A549 (cell line): ENCODE results near the gene LARGE1. TPM values are rescaled to one million over a fixed set of nuclear protein-coding genes. Genes with fewer than 3 reads are reported as not detected.

Experiments
- ATAC-seq, 2 experiments: fragments of 200-7000 bp in 1 of 2; fragments of >200 bp in 1 of 2; cut with Nextera tagmentation in 1 of 2; cut with Tn5 transposase in 1 of 2; 3 replicates each; pipeline versions ENCODE4 v1.8.0 to v1.9.1; 2018 to 2020; ENCODE audit warnings: mild to moderate bottlenecking in 1 of 2, moderate library complexity in 1 of 2
- CTCF ChIA-PET: fragments of 300-600 bp; sonication (Branson Sonifier 250); formaldehyde crosslinking; extraction: SDS; loops from one replicate; lab custom pipeline; 2021; ENCODE audit warnings: antibody characterized with exemption, inconsistent platforms; lab: Yijun Ruan, JAX
- POLR2A ChIA-PET: fragments of 350-600 bp; formaldehyde crosslinking; extraction: SDS; loops from one replicate; lab custom pipeline; 2021; ENCODE audit warnings: antibody characterized with exemption, inconsistent platforms; lab: Yijun Ruan, JAX
- DNase-seq, 2 experiments: peaks; one replicate each; pipeline versions ENCODE4 v3.0.0 to v3.0.0-alpha.2; 2011 to 2016; ENCODE audit warnings: low read depth in 1 of 2, low spot score in 1 of 2
- FAIRE-seq: peaks from 2 replicates; lab custom pipeline; 2011; peaks lifted over from hg19 to GRCh38; lab: Jason Lieb, UNC
- H3K27ac ChIP-seq, 2 experiments: fragments of >200 bp; sonication (Bioruptor Twin); formaldehyde crosslinking; 3 replicates each; pipeline ENCODE4 v1.5.1; 2016 to 2017
- H3K4me1 ChIP-seq: fragments of >200 bp; sonication (Bioruptor Twin); formaldehyde crosslinking; 3 replicates; pipeline ENCODE4 v1.6.1; 2016
- H3K4me2 ChIP-seq: fragments of >200 bp; sonication (Bioruptor Twin); formaldehyde crosslinking; 3 replicates; pipeline ENCODE4 v1.6.1; 2016
- H3K4me3 ChIP-seq: fragments of >200 bp; sonication (Bioruptor Twin); formaldehyde crosslinking; 3 replicates; pipeline ENCODE4 v1.5.1; 2016
- H3K9me3 ChIP-seq: fragments of >200 bp; sonication (Bioruptor Twin); formaldehyde crosslinking; 3 replicates; pipeline ENCODE4 v1.6.1; 2016
- BHLHE40 ChIP-seq: IDR thresholded peaks from 2 replicates; pipeline ENCODE4 v1.6.1; 2012; ENCODE audit warnings: low read depth, low read length, inconsistent platforms
- CBX8 ChIP-seq: fragments of 200-600 bp; sonication (generic); IDR thresholded peaks from 2 replicates; pipeline ENCODE4 v1.6.1; 2016
- CHD2 ChIP-seq: fragments of 150-350 bp; IDR thresholded peaks from 2 replicates; pipeline ENCODE4 v1.6.1; 2014; ENCODE audit warnings: low read length; ENCODE audit not compliant: partially characterized antibody
- EP300 ChIP-seq, 2 experiments: fragments of >200 bp; sonication (Bioruptor Twin); formaldehyde crosslinking; IDR thresholded peaks; 2 replicates in 1 of 2; 3 replicates in 1 of 2; pipeline ENCODE4 v1.6.1; 2016 to 2017
- HDAC2 ChIP-seq: fragments of 200-600 bp; sonication (generic); IDR thresholded peaks from 2 replicates; pipeline ENCODE4 v1.6.1; 2016
- HES2 ChIP-seq: fragments of >200 bp; sonication (Bioruptor Twin); formaldehyde crosslinking; IDR thresholded peaks from 2 replicates; pipeline ENCODE4 v1.6.1; 2016
- HOXB5 ChIP-seq: fragments of 250-450 bp; sonication (Bioruptor Pico); IDR thresholded peaks from 2 replicates; pipeline ENCODE4 v1.5.0; 2020; ENCODE audit warnings: mild to moderate bottlenecking, moderate library complexity
- JUNB ChIP-seq: fragments of >200 bp; sonication (Bioruptor Twin); formaldehyde crosslinking; IDR thresholded peaks from 2 replicates; pipeline ENCODE4 v1.6.1; 2016
- KDM5A ChIP-seq: fragments of 200-600 bp; sonication (generic); IDR thresholded peaks from 2 replicates; pipeline ENCODE4 v1.6.1; 2016; ENCODE audit warnings: antibody characterized with exemption, mild to moderate bottlenecking
- MAFK ChIP-seq: fragments of 450-650 bp; IDR thresholded peaks from 2 replicates; pipeline ENCODE4 v1.6.1; 2014; ENCODE audit not compliant: partially characterized antibody
- PHF8 ChIP-seq: fragments of 200-600 bp; sonication (generic); IDR thresholded peaks from 2 replicates; pipeline ENCODE4 v1.6.1; 2016; ENCODE audit warnings: low read depth, mild to moderate bottlenecking, antibody characterized with exemption, moderate library complexity, borderline replicate concordance
- POLR2AphosphoS2 ChIP-seq: conservative IDR thresholded peaks from 2 replicates; pipeline ENCODE4 v1.6.1; 2012; ENCODE audit warnings: low read length, improper control_type of control experiment, inconsistent platforms
- RARB ChIP-seq: fragments of 250-450 bp; sonication (Bioruptor Pico); IDR thresholded peaks from 2 replicates; pipeline ENCODE4 v1.8.0; 2021; ENCODE audit warnings: mild to moderate bottlenecking, moderate library complexity
- RCOR1 ChIP-seq: fragments of 150-350 bp; IDR thresholded peaks from 2 replicates; pipeline ENCODE4 v1.6.1; 2014; ENCODE audit warnings: antibody characterized with exemption, low read length, low read depth
- REST ChIP-seq: fragments of 200-600 bp; sonication (generic); IDR thresholded peaks from 2 replicates; pipeline ENCODE4 v1.6.1; 2016; ENCODE audit warnings: antibody characterized with exemption, mild to moderate bottlenecking, moderate library complexity
- RNF2 ChIP-seq: fragments of 200-600 bp; sonication (generic); IDR thresholded peaks from 2 replicates; pipeline ENCODE4 v1.6.1; 2016; ENCODE audit warnings: low read depth, mild to moderate bottlenecking, antibody characterized with exemption, moderate library complexity, borderline replicate concordance
- ZC3H11A ChIP-seq: fragments of 450-650 bp; IDR thresholded peaks from 2 replicates; pipeline ENCODE4 v1.6.1; 2014; ENCODE audit warnings: antibody characterized with exemption, mild to moderate bottlenecking
- ZFP36 ChIP-seq: fragments of 450-650 bp; IDR thresholded peaks from 2 replicates; pipeline ENCODE4 v1.6.1; 2014; ENCODE audit warnings: borderline replicate concordance; ENCODE audit not compliant: partially characterized antibody
- WGBS: methylation state at CpG from one replicate; pipeline ENCODE4 v1.1.6; 2017; ENCODE audit errors: missing lambda C conversion rate; 5-methylcytosine and 5-hydroxymethylcytosine counted together
- polyA plus RNA-seq, 4 experiments: library from polyadenylated mRNA; depleted of rRNA in 3 of 4; stranded (reverse); fragments of >200 nt; fragmentation: RNase III in 1 of 4; extraction: RNeasy Plus Mini Kit Qiagen cat#74134 plus additional on column Dnase treatment in 1 of 4; gene quantifications; 2 replicates in 3 of 4; 3 replicates in 1 of 4; pipeline ENCODE4 v1.2.3, GENCODE V29; 2011 to 2017
- TF ChIP-seq, protein P1 (sequence below): fragments of >200 bp; sonication (Bioruptor Twin); formaldehyde crosslinking; IDR thresholded peaks from 3 replicates; pipeline ENCODE4 v1.6.1; 2016
- TF ChIP-seq, protein P2 (sequence below): IDR thresholded peaks from 2 replicates; pipeline ENCODE4 v1.6.1; 2012; ENCODE audit warnings: low read depth, borderline replicate concordance

The LARGE1 gene
- polyA plus RNA-seq, 2 of the 4 experiments (the other 2 are of a cell fraction): 2.7 to 5.8 TPM

GRCh38 chr22:33513388-33514338 is 406.6 kb downstream of the LARGE1 start (continued):
- TF ChIP-seq REST (no peak), HDAC2 (no peak), HES2 (no peak), CBX8 (no peak)
- TF ChIP-seq, protein P1, sequence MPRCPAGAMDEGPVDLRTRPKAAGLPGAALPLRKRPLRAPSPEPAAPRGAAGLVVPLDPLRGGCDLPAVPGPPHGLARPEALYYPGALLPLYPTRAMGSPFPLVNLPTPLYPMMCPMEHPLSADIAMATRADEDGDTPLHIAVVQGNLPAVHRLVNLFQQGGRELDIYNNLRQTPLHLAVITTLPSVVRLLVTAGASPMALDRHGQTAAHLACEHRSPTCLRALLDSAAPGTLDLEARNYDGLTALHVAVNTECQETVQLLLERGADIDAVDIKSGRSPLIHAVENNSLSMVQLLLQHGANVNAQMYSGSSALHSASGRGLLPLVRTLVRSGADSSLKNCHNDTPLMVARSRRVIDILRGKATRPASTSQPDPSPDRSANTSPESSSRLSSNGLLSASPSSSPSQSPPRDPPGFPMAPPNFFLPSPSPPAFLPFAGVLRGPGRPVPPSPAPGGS: no peak

- FAIRE-seq (no peak), ATAC-seq (no peak), DNase-seq (no peak)
- Histone ChIP-seq H3K9me3 (no peaks in the 10 kb centered on the region), H3K4me1 (peaks cover 8% of the 10 kb centered on the region; the same call in 2 of the 3 replicates), H3K27ac (no peak overlapping the region), H3K4me2 (no peak overlapping the region), H3K4me3 (no peak overlapping the region)
- POLR2A ChIA-PET: no interaction called here
- TF ChIP-seq, protein P2, sequence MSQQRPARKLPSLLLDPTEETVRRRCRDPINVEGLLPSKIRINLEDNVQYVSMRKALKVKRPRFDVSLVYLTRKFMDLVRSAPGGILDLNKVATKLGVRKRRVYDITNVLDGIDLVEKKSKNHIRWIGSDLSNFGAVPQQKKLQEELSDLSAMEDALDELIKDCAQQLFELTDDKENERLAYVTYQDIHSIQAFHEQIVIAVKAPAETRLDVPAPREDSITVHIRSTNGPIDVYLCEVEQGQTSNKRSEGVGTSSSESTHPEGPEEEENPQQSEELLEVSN: no peak
- TF ChIP-seq RNF2 (no peak), CBX8 (no peak), RCOR1 (no peak), JUNB (no peak)
- CTCF ChIA-PET: interaction anchor here (0.6 kb wide), 1 partner anchor 444 kb away, joined by 4 read pairs; no protein-coding TSS in a partner anchor
- 83% methylated on average over 3 of the region's 3 CpGs for WGBS
Measured at GRCh38 chr22:33512908-33513307, 407.4 kb downstream of the LARGE1 start.

- ATAC-seq (no peak), DNase-seq (no peak), FAIRE-seq (no peak)
- Histone ChIP-seq H3K9me3 (no peaks in the 10 kb centered on the region), H3K4me1 (peaks cover 8% of the 10 kb centered on the region; the same call in 2 of the 3 replicates), H3K4me2 (no peak overlapping the region), H3K4me3 (no peak overlapping the region), H3K27ac (no peak overlapping the region)
- TF ChIP-seq ZFP36 (no peak), POLR2AphosphoS2 (no peak), HOXB5 (no peak), EP300 (IDR thresholded peaks at IDR 0.05) (no peak), RNF2 (no peak), KDM5A (no peak), BHLHE40 (no peak), CBX8 (no peak), PHF8 (no peak), CHD2 (no peak), REST (no peak), MAFK (no peak), RARB (no peak), ZC3H11A (no peak)
- TF ChIP-seq, protein P2: no peak
- CTCF ChIA-PET: interaction anchor here (1.2 to 1.4 kb wide), 3 partner anchors 9 to 209 kb away, joined by 3 to 4 read pairs (median 3); no protein-coding TSS in a partner anchor
- POLR2A ChIA-PET: no interaction called here
- WGBS: 86% methylated on average over 6 of the region's 6 CpGs
Measured at GRCh38 chr22:33510429-33510904, 409.8 kb downstream of the LARGE1 start.
